HepG2 (cell line): ENCODE results near the gene THADA. TPM values are rescaled to one million over a fixed set of nuclear protein-coding genes. Genes with fewer than 3 reads are reported as not detected.
A peak's percentile ranks its signal among the peaks of the same experiment; 100 is the strongest.

Experiments used
- ARID4A ChIP-seq: sonication (generic); formaldehyde crosslinking; IDR thresholded peaks from 2 replicates; pipeline ENCODE4 v1.5.0; 2020; ENCODE audit warnings: mild to moderate bottlenecking, missing genetic modification reagents, borderline replicate concordance
- GATA4 ChIP-seq: sonication (generic); IDR thresholded peaks from 2 replicates; pipeline ENCODE4 v1.6.1; 2016; ENCODE audit warnings: antibody characterized with exemption, low read depth, borderline replicate concordance
- HNF1B ChIP-seq: sonication (generic); formaldehyde crosslinking; IDR thresholded peaks from 2 replicates; pipeline ENCODE4 v1.5.1; 2020; ENCODE audit warnings: mild to moderate bottlenecking, moderate library complexity, missing genetic modification reagents
- KDM5A ChIP-seq: fragments of 200-600 bp; sonication (generic); IDR thresholded peaks from 2 replicates; pipeline ENCODE4 v1.7.0; 2018; ENCODE audit warnings: antibody characterized with exemption, mild to moderate bottlenecking, low read length, borderline replicate concordance
- NRL ChIP-seq: sonication (generic); formaldehyde crosslinking; IDR thresholded peaks from 2 replicates; pipeline ENCODE4 v1.5.0; 2020; ENCODE audit warnings: missing genetic modification reagents, mild to moderate bottlenecking, moderate library complexity, borderline replicate concordance
- POLR2G ChIP-seq: fragments of 200-400 bp; formaldehyde crosslinking; IDR thresholded peaks from 2 replicates; pipeline ENCODE4 v1.6.1; 2018; ENCODE audit warnings: mild to moderate bottlenecking, low read depth, low read length, moderate library complexity
- RCOR2 ChIP-seq: IDR thresholded peaks from 2 replicates; pipeline ENCODE4 v1.6.1; 2016; ENCODE audit warnings: missing biosample characterization, missing genetic modification reagents
- RFX5 ChIP-seq: IDR thresholded peaks from 2 replicates; pipeline ENCODE4 v1.6.1; 2011; ENCODE audit warnings: low read depth, low read length, improper control_type of control experiment
- ZHX2 ChIP-seq, 2 experiments: sonication (generic) in 1 of 2; formaldehyde crosslinking in 1 of 2; IDR thresholded peaks; 2 replicates each; pipeline versions ENCODE4 v1.6.1 to v1.9.0; 2014 to 2022; ENCODE audit warnings: antibody characterized with exemption in 1 of 2, borderline replicate concordance in 1 of 2, inconsistent platforms in 1 of 2, low read depth in 1 of 2, missing genetic modification reagents in 1 of 2
- ZNF317 ChIP-seq: sonication (generic); formaldehyde crosslinking; IDR thresholded peaks from 2 replicates; pipeline ENCODE4 v1.5.0; 2020; ENCODE audit warnings: mild to moderate bottlenecking, missing genetic modification reagents
- ZNF33B ChIP-seq: sonication (generic); formaldehyde crosslinking; IDR thresholded peaks from 2 replicates; pipeline ENCODE4 v1.5.1; 2020; ENCODE audit warnings: mild to moderate bottlenecking, missing genetic modification reagents
- ZNF672 ChIP-seq: sonication (generic); formaldehyde crosslinking; IDR thresholded peaks from 2 replicates; pipeline ENCODE4 v1.8.1; 2022; ENCODE audit warnings: missing genetic modification reagents
- ZNF816 ChIP-seq: sonication (generic); formaldehyde crosslinking; IDR thresholded peaks from 2 replicates; pipeline ENCODE4 v1.8.0; 2022; ENCODE audit warnings: missing genetic modification reagents, mild to moderate bottlenecking, borderline replicate concordance
- ZSCAN25 ChIP-seq: sonication (generic); formaldehyde crosslinking; IDR thresholded peaks from 2 replicates; pipeline ENCODE4 v1.8.0; 2022; ENCODE audit warnings: mild to moderate bottlenecking, missing genetic modification reagents
- polyA plus RNA-seq, 8 experiments: library from polyadenylated mRNA; depleted of rRNA in 3 of 8; stranded (reverse) in 7 of 8; unstranded in 1 of 8; fragments of >200 nt; fragmentation: Illumina TruSeq in 4 of 8; extraction: Trizol in 4 of 8; gene quantifications; 2 replicates each; pipeline versions ENCODE4 v1.2.1 to v1.2.3, GENCODE V29; 2011 to 2016; ENCODE audit warnings: low read depth in 4 of 8, missing spikeins in 1 of 8, mixed read lengths in 1 of 8; ENCODE audit not compliant: insufficient read depth in 1 of 8
- total RNA-seq, 5 experiments: library from RNA; depleted of rRNA; stranded (reverse); fragments of >200 nt; fragmentation: Illumina TruSeq; extraction: Trizol; gene quantifications; 2 replicates each; pipeline ENCODE4 v1.2.3, GENCODE V29; 2016; ENCODE audit warnings: low read depth in 1 of 5

THADA gene
- total and polyA plus RNA-seq, 2 of the 13 experiments (the other 11 are each of a cell fraction or from before 2014, with no cell fraction given) = 12.7 to 21.7 TPM

GRCh38 chr2:43293744-43294695 is 301.8 kb downstream of the THADA start (continued):
- TF ChIP-seq KDM5A (peak; percentile 38; the same call in 1 of the 2 replicates), POLR2G (peak; percentile 57; the same call in 1 of the 2 replicates), ZNF317 (CRISPR knock-in tag) (peak; percentile 92), ZNF672 (CRISPR knock-in tag) (no peak), ZNF816 (CRISPR knock-in tag) (peak; percentile 95; the same call in 1 of the 2 replicates), HNF1B (CRISPR knock-in tag) (peak; percentile 92), ZSCAN25 (CRISPR knock-in tag) (peak; percentile 92), ZNF33B (CRISPR knock-in tag) (no peak), RFX5 (no peak), GATA4 (peak; percentile 65; the same call in 1 of the 2 replicates), RCOR2 (CRISPR knock-in tag) (peak; percentile 98), ARID4A (CRISPR knock-in tag) (peak; percentile 47; the same call in 1 of the 2 replicates), ZHX2 (IDR thresholded peaks at IDR 0.05; ENCODE audit: low read depth) (peak; percentile 82), ZHX2 (CRISPR knock-in tag; IDR thresholded peaks at IDR 0.05; ENCODE audit: borderline replicate concordance) (no peak; the same call in 1 of the 2 replicates), NRL (CRISPR knock-in tag) (no peak)
